ENCODE results near the gene MCM3AP.

Gene MCM3AP

DNA sequence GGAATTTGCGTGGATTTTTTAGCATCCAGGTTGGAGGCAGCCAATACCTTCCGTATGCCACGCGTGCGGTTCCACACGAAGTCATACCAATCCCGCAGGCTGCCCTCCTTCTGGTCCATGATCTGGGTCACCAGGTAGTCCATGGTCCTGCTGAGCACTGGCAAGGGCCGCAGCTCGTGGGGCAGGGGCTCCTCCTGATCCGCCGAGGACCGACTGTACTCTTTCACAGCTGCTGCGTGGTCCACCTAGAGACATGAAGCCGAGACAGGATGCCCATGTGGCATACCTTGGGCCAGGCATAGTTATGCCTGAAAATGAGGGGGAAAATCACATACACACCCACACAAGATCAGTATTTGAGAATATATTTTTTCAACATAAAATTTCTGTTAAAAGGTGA is 12.1 kb downstream of the MCM3AP start:
- DNase-seq (ENCODE audit: low read depth, low spot score), result no peak

GRCh38 chr21:46269466-46269865 is 15.9 kb downstream of the MCM3AP start:
- no peak for DNase-seq (ENCODE audit: low read depth, low spot score)

GRCh38 chr21:46268371-46268770 is 17.0 kb downstream of the MCM3AP start:
- DNase-seq (ENCODE audit: low read depth, low spot score), result no peak

- no peak for DNase-seq (ENCODE audit: low read depth, low spot score)
Measured at GRCh38 chr21:46266946-46267345, 18.5 kb downstream of the MCM3AP start.

DNA sequence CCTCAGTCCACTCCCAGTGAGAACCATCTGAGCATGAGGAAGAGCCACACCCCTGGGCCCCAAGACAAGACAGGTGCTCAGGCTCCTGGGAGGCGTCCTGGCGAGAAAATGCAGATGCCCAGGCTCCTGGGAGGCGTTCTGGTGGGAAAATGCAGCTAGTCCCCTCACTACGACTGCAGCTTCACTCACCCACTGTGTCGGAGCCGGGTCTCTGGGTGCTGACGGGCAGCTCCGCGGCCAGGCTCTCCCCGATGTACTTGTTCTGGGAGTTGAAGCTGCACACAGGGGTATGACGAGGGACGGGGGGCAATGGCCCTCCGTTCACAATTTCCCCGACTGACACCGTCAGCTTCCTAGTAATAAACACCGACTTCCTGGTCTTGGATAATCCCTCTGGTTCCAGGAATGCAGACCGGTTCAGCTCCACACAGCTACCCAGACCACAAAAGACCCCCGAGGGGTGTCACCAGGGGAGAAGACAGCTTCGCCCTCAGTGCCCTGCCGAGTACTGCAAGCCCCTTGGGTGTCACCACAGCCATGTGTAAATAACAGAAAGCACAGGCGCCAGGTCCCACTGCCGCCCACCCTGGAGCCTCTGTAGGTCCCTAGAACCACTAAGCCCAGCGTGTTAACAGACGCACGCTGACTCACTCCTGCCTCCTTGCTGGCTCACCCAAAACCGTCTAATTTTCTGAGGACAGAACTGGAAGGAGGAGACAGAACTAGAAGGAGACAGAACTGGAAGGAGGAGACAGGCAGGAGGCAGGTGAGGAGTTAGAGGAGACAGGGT is 19.5 kb downstream of the MCM3AP start:
- no peak for DNase-seq (ENCODE audit: low read depth, low spot score)

DNA sequence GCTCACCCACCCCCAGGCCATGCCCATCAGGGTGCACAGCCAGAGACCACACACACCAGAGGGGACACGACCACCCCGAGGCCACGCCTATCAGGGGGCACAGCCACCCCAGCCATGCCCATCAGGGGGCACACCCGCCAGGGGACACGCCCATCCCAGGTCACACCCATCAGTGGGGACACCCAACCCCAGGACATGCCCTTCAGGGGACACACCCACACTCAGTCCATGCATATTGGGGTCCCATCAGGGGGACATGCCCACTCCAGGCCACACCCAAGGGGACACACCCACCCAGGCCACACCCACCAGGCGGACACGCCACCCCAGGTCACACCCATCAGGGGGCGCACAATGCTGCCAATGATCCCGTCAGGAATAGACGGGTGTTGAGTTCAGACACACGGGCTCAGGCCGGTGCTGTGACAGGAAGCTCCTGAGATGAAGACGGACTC is 20.7 kb downstream of the MCM3AP start:
- DNase-seq (ENCODE audit: low read depth, low spot score), result no peak

GRCh38 chr21:46264046-46264689 is 21.2 kb downstream of the MCM3AP start:
- no peak for DNase-seq (ENCODE audit: low read depth, low spot score)

DNA sequence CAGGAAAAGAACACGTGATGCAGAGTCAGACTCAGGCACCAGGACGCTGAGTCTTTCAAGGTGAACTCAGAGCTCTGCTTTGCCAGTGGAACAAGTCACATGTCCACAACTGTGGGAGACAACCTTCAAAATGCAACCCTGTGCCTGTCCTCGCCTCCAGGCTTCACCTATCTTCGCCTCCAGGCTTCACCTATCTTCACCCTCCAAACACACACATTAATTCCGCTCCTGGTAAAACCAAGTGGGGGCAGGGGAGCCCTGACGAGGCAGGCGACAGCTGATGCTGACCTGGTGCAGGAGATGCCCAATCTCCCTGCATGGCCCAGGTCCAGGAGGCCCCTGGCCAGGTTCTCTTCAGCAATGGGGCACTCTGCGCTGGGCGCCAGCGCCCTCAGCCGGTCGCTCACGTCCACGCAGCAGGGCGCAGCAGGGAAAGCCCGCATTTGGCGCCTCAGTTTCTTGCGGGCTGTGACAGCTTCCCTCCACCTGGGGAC is 28.9 kb downstream of the MCM3AP start:
- no peak for DNase-seq (ENCODE audit: low read depth, low spot score)

- DNase-seq (ENCODE audit: low read depth, low spot score), result no peak
Measured at GRCh38 chr21:46255758-46256337, 29.6 kb downstream of the MCM3AP start.

GRCh38 chr21:46255166-46255565 is 30.2 kb downstream of the MCM3AP start:
- DNase-seq (ENCODE audit: low read depth, low spot score), result no peak

GRCh38 chr21:46254208-46254975 is 31.0 kb downstream of the MCM3AP start:
- DNase-seq (ENCODE audit: low read depth, low spot score), result no peak

- no peak for DNase-seq (ENCODE audit: low read depth, low spot score)
Measured at GRCh38 chr21:46253610-46254124, 31.7 kb downstream of the MCM3AP start.

DNA sequence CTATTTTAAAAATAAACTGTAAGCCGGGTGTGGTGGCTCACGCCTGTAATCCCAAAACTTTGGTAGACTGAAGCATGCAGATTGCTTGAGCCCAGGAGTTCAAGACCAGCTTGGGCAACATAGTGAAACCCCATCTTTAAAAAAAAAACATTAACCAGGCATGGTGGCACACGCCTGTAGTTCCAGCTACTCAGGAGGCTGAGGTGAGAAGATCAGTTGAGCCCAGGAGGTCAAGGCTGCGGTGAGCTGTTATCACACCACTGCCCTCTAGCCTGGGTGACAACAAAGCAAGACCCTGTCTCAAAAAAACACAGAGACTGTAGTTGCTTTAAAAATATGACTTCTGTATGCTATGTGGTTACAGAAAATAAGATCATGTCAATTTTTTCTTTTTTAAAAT is 32.6 kb downstream of the MCM3AP start:
- DNase-seq (ENCODE audit: low read depth, low spot score), result no peak

DNA sequence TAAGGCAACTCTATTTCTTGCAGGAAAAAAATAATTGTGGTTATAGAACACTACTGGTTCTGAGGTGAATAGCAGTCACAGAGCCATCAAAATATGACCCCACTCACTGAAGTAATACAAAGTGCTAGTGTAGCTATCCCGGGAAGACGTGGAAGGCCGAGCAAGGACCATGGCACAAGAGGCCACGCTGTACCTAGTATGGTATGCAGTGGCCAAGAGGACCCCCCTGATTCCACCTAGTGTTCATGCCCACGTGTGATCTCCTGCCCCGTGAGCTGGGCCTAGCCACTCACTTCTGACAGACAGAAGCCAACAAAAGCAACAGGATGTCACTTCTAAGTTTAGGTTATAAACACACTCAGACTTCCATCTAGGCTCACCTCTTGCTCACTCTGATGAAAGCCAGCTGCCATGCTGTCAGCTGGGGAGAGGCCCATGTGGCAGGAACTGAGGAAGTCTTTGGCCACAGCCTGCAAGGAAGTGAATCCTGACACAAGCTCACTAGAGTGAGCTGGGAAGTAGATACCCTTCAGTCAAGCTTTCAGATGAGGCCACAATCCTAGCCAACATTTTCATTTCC is 35.2 kb downstream of the MCM3AP start:
- no peak for DNase-seq (ENCODE audit: low read depth, low spot score)

DNA sequence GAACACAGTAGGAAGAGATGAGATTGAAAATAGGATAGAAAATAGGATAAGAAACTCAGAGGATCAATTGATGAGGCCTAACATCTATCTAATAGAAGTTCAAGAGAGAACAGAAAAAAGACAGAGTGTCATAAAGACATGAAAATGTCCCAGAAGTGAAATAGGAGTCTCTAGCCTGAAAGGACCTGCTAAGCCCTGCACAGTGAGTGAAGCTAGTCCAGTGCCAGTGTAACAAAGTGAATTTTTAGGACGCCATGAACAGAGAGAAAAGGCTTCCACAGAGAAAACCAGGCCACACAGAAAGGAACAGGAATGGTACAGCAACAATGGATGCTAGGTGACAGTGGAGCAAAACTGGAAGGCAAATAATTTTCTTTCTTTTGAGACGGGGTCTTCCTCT is 36.6 kb downstream of the MCM3AP start:
- DNase-seq (ENCODE audit: low read depth, low spot score), result no peak

DNA sequence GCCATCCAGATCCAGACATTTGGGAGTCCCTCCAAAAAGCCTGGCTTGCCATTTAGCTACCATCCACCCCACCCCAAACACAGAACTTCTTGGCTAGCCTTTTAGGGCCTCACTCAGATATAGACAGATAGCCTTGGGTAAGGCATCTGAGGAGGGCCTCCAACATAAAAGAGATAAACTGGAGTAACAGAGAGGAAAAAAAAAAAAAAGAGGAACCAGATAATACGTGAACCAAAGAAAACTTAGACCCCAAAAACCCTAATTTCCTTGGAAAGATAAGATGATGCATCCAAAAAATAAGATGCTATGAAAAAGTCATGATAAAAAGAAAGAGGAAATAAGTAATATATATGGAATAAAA is 37.0 kb downstream of the MCM3AP start:
- no peak for DNase-seq (ENCODE audit: low read depth, low spot score)

DNA sequence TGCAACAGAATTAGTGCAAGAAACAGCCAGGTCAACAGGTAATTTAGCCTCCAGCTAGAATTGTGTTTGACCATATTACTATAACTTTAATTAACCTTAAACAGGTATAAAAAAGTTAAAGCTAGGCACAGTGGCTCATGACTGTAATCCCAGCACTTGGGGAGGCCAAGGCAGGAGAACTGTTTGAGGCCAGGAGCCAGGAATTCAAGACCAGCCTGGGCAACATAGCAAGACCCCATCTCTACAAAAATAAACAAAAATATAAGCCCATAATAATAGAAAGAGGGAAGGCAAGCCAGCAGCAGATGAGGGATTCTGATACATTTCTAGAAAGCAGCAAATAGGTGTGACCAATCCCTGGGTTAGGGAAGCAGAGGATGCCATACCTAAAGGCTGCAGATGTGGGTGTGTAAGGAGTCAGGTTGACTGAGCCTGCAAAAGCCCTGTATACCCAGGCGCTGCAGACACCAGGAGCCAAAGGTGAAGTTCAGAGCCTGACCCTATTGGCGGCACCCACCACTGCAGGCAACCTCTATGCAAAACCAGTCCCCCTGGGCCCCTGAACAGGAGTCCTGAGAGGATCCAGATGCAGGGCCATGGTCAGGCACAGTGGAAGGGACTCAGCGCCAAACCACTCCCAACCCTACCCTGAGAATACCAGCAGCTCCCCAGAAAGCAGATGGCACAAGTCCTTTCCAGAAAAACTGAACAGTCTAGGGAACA is 37.6 kb downstream of the MCM3AP start:
- DNase-seq (ENCODE audit: low read depth, low spot score), result no peak

- no peak for DNase-seq (ENCODE audit: low read depth, low spot score)
Measured at GRCh38 chr21:46246345-46246744, 39.1 kb downstream of the MCM3AP start.

- no peak for DNase-seq (ENCODE audit: low read depth, low spot score)
Measured at GRCh38 chr21:46245213-46245915, 40.0 kb downstream of the MCM3AP start.

- DNase-seq (ENCODE audit: low read depth, low spot score), result no peak
Measured at GRCh38 chr21:46244602-46245001, 40.8 kb downstream of the MCM3AP start.

All from ELF-1 (cell line).